NCI-H82 treated with DMSO at 0.1 percent for 48 hours (cell line): Measurements from ENCODE around the gene GLS.
A peak's percentile ranks its signal among the peaks of the same experiment; 100 is the strongest.
"Not testable (repeated sequence)": the region's sequence is repeated elsewhere in the genome, so short reads cannot be mapped to it uniquely, and the experiment has no call there.

Experiments used
- DNase-seq: peaks from one replicate; lab custom pipeline; 2025; ENCODE audit not compliant: unreplicated experiment; lab: John Stamatoyannopoulos, UW

GLS gene

DNA sequence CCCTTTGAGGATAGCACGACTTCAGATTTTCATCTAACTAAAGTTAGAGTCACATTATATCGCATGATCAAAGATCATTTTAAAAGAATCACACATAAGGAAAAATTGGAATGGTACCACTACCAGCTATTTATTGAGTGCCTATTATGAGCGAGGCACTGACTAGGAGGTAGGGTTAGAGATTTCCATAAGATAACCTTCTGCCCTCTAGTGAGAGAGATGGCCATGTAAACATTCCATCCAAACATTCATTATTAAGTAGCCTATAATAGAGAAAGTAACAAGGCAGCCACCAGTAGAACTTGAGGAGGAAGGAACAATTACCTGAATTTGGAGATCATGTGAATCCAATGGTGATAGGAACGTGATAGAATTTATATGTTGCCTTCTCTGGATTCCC, 25.4 kb upstream of the GLS start:
- DNase-seq: no peak

DNA sequence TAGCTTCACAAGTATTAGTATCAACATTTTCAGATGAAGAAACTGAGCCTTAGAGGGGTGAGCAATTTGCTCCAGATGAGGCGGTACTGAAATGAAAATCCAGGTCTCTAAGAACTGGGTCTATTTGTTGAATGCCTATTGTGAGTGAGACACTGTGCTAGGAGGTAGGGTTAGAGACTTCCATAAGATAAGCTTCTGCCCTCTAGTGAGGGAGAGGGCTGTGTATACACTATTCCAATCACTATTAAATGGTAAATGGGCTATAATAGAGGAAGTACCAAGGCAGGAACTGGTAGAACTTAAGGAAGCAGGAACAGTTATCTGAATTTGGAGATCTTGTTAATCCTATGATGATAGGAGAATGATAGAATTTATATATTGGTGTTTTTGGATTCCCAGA, 23.6 kb upstream of the GLS start:
- DNase-seq: no peak

DNA sequence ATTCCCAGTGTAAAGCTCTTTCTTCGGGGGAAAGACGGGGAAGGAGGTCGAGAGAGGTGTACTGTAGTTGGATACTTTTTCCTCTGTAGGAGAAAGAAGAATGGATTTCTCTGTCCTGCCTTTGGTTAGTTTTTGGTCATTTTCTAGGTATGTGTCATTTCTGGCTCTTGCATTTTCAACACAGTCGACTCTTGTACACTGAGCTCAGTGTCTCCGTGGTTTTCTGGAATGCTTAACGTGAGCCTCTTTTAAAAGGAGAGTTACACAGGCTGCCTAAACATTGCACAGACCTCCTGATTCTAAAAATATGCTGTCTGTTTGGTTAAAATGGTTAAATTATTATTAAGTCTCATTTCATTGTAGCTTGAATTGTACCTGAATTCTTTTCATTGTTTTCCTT, 21.8 kb upstream of the GLS start:
- DNase-seq: no peak

DNA sequence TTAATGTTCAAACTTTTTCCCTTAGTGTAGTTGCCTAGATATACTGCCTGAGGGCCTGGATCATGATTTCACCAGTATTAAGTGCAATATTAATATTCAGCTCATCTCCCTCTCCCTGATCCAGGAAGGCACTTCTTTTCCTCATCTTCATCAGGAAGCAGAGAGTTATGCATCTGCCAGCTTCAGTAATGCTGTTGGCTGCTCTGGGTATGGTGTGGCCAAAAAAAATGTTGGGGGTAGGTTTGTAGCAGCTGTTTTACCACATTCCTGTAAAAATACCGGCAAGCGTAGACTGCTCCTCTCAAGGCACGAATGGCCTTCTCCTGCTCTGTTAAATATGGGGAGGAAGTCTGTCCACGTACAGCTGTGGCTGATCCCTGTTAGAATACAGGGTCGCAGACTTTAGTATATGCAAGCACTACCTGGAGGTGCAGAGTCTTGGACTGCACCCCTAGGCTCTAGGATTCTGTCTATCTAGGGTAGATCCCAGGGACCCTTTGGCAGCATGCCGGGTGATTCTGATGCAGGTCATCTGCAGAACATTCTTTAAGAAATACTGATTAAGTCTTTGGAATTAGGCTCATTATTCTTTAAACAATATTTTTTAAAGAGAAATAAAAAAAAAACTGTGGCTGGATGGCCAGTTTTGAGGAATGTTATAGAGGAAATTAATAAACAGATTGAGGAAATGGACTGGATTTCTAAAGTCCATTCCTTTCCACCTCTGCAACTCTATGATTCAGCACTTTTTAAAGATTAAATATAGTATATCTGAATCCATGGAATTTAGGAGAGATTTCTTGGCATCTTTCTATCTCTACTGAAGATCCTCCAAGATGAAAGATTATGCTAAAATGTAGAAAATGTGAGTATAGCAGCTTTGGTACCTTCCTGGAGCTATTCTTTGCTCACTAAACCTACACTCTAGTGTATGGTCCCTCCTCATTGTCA, 21.0 kb upstream of the GLS start:
- DNase-seq: no peak

DNA sequence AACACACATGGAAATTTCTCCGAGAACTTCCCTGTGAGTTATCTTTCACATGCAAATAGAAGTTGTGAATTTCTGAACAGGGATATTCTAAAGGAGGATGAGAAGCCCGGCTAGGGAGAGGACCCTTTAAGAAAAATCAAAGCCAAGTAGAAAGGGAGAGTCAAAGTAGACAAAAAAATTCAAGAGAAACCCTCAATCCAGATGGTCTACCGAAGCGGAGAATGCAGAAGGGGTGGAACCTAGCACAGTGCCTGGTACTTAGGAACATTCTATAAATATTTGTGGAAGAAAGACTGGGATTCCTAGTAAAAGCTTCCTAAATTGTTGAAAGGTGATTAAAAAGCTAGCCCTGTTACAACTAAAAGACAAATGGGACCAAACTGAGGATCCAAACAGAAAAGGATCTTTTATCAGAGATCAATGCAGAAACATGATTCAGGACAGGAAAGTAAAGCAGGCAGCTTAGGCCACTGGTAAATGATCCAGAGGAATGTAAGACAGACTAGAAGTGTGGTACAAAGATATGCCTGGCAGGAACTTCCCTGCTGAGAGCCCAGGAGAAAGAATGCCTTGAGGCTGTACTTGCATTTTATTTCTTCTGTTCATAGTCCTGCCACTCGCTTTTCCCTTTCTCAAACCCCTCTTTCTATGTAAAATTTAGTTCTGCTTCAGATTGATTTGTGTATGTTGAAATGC, 19.5 kb upstream of the GLS start:
- DNase-seq: no peak

DNA sequence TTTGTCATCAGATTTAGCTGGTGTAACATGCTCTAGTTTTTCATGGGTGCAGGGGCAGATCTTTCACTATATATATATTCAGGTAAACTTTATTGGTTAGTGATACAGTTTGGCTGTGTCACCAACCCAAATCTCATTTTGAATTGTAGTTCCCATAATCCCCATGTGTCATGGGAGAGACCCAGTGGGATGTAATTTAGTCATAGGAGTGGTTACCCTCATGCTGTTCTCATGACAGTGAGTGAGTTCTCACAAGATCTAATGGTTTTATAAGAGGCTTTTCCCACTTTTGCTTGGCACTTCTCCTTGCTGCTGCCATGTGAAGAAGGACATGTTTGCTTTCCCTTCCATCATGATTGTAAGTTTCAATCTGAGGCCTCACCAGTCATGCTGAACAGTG, 18.5 kb upstream of the GLS start:
- not testable (repeated sequence) for DNase-seq

DNA sequence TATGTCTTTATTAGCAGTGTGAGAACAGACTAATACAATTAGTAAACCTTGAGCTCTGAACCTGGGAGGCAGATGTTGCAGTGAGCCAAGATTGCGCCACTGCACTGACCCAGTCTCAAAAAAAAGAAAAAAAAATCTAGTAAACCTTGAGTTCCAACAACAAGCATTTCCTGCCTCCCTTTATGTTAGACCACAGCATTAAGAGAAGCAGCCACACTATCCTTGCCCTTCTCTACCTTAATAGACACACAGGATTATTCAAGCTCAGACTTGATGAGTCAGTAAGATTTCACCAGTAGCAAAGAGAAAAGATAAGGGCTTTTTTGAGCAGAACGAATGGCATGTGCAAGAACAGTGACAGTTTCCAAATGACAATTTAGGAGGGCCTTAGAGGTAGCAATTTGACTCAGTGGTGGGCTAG, 18.0 kb upstream of the GLS start:
- DNase-seq: peak; percentile 67

DNA sequence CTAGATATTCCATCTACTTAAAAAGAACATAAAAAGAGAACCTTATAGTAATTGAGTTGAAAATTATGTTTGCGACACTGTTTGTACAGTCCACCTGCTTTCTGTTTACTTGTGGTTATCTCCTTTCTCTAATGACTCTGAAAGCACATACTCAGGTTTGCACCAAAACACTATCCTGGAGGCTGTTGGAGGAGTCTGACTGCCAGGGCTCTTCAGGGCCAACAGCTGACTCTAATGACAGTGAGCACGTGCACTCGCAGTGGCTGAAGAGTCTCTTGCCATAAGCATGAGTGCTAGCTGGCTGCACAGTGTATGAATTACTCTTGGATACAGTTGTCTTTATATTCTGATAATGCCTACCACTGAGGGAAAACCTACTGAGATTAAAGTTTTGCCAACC, 16.7 kb upstream of the GLS start:
- DNase-seq: no peak

DNA sequence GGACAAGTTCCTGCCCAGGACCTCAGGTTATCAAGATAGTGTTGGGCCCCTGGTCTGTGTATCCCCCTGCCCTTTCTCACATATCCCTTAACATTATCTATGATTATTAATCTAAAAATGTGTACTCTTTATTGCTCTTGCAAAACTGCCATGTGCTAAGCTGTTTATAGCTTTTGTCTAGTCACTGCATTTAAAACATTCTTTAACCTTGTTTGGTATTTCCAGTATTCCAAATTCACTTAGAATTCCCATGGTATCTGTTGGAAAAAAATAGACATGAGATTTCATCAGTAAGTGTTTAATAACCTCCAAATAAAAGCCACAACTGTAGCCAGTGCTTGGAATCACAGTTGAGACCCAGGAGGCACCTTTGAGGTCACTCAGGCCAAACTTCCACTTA, 16.2 kb upstream of the GLS start:
- DNase-seq: no peak

DNA sequence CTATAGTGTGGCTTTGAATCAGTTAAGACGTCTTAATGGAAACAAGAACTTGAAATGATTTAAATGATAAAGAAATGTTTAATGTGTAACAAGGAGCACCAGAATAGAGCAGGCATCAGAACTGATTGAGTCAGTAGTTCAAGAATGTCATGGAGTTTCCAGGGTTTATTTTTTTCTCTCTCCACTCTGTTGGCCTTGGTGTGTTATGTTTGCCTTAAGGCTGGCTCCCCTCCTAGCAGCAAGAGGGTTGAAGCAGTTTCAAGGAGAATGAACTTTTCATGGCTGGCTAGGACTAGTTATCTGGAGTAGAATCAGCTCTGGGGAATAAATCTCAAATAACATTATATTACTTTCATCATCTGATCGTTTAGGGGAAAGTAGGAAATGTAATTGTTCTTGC, 13.4 kb upstream of the GLS start:
- DNase-seq: no peak

DNA sequence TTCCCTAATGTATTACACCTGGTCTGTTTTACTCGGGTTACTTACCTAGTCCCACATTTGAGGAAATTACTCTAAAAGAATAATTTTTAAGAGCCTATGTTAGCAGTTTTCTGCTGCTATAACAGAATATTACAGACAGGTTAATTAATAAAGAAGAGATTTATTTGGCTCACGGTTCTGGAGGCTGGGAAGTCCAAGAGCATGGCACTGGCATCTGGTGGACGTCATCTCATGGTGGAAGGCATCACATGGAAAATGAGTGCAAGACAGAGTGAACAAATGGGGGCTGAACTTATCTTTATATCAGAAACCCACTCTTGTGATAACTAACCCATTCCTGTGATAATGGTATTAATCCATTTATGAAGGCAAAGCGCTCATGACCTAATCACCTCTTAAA, 12.8 kb upstream of the GLS start:
- DNase-seq: no peak

DNA sequence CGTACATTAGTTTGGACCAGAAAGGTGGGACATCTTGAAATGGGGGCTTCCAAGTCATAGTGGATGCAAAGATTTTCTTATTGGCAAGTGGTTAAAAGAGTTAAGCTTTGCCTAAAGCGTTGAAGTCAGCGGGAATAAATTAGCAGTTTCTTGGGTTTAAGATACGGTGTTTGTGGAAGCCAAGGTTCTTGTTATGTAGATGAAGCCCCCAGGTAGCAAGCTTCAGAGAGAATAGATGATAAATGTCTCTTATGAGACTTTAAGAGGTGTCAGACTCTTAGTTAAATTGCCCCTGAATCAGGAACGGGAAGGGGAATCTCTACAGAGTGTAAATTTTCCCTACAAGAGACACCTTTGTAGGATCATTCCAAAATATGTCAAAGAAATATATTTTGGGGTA, 10.9 kb upstream of the GLS start:
- no peak for DNase-seq

DNA sequence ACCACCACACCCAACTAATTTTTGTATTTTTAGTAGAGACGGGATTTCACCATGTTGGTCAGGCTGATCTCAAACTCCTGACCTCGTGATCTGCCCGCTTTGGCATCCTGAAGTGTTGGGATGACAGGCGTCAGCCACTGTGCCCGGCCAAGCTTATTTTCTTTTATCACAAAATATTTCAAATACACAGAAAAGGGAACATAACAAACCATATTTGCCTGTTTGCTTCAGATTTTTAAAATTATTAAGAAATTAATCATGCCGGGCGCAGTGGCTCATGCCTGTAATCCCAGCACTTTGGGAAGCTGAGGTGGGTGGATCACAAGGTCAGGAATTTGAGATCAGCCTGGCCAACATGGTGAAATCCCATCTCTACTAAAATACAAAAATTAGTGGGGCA, 7.2 kb upstream of the GLS start:
- DNase-seq: not testable (repeated sequence)

DNA sequence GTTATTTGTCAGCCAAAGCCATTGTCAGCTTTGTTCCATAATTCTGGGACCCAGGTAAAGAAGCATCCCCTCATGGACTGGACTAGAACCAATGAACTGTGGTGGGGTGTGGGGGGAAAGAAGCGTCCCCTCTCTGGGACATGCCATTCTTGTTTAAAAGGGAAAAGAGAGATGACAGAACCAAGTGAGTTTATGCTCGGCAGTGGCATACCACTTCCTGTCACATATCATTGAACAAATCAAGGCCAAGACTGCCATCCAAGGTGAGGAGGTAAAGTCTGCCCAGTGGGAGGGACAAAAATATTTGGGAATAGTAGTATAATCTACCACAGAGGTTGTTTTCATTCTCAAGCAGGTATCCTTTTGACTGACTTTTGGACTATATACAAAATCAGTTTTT, 4.7 kb upstream of the GLS start:
- no peak for DNase-seq

DNA sequence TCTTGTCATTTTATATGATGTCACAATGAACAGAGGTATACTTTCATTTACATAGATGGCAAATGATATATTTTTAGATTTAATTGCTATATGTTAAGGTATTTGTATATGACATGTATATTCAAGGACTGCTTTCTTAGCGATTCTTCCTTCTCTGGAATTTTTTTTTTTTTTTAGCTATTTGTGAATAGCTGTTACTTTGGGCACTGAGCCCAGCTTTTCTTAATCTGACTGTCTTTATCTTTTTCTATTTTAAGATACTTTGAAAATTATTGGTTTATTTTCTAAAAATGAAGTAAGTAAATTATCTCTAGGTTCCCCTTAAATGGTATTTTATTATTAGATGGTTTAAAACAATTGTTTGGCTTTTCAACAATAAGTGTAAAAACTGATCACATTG, 4.0 kb upstream of the GLS start:
- no peak for DNase-seq

DNA sequence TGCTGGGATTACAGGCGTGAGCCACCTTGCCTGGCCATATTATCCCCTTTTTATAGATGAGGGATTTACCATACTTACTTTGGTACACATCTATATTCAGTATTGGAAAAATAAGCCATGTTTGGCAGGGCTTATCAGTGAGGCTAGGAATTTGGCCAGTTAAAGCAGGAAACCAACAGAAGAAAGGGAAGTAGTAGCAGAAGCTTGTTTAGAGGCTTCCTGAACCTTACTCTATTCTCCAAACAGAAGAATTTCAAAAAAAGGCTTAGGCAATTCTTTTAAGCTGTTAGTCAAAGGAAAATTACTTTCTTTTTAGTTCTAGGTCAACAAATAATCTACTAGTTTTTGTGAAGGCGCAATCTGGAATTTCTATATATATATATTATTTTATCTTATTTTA, 3.2 kb upstream of the GLS start:
- DNase-seq: no peak

DNA sequence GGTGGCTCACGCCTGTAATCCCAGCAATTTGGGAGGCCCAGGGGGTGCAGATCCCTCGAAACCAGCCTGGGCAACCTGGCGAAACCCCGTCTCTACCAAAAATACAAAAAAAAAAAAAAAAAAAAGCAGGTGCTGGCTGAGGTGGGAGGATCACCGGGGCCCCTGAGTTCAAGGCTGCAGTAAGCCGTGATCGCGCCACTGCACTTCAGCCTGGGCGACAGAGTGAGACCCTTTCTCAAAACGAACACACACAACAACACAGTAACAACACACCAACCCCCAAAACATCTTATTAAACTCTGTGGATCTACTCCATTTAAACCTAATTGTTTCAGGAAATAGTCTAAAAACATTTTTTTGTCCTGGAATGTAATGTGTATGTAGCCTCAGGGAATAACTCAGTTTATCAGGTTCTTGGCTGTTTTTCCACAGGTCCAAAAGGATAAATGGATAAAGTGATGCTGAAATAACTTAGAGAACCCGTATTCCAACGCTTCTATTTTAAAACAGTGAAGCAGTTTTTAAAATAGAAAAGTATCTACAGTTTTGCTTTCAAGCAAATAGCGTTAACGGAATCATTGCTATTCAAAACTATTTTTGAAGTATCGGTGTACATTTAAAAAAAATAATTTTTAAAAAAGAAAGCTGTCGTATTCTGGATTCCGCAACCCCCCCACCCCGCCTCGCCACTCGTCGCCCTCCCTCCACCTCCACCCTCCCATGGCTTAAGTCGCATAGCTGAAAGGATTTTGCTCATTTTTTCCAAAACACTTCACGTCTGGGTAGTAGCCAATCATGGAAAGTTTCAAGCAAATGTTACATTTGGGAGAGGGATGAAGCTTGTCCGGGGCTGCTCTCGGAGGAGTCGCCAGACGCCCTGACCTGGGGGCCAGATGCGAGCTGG, 895 bp upstream of the GLS start:
- DNase-seq: no peak

DNA sequence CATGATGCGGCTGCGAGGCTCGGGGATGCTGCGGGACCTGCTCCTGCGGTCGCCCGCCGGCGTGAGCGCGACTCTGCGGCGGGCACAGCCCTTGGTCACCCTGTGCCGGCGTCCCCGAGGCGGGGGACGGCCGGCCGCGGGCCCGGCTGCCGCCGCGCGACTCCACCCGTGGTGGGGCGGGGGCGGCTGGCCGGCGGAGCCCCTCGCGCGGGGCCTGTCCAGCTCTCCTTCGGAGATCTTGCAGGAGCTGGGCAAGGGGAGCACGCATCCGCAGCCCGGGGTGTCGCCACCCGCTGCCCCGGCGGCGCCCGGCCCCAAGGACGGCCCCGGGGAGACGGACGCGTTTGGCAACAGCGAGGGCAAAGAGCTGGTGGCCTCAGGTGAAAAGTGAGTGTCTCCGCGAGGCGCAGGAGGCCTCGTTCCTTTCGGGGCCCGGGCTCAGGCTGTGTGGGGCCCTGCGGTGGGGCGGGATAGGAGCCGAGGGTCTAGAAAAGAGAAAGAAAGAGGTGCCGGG, 520 bp downstream of the GLS start:
- DNase-seq: no peak

DNA sequence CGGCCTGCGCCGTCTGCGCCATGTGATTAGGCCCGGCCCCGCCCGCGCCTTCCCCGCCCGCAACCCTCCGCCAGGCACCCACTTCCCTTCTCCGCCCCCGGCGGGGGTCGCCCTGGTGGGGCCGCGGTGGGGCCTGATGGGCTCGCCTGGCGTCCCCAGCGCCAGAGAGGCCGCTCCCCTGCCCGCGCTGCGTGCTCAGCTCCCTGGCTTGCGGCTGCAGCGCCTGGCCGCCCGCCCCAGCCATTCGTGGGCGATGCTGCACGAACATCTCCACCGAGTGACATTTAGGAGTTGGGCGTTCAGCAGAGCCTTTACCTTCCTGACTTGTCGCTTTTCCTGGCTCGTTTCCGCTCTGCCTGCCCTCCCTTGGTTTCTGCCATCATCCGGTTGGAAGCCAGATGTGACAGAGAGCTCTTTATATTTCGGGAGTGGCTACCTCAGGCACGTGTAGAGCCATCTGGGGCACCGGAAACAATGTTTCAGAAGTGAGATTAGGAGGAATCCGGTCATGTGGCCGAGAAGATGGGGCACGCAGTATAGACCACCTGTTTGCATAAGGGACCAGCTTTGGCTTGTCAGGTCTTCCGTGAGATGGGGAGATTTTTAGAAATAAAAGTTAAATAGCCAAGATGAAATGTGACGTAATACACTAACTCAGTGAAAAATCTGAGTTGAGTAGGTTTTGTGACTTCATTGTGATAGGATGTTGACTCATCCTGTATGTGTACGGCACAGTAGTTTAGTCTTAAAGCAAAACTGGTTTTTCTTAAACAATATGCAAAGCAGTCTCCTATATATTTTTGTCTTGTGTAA, 1.2 kb downstream of the GLS start:
- DNase-seq: peak; percentile 66

DNA sequence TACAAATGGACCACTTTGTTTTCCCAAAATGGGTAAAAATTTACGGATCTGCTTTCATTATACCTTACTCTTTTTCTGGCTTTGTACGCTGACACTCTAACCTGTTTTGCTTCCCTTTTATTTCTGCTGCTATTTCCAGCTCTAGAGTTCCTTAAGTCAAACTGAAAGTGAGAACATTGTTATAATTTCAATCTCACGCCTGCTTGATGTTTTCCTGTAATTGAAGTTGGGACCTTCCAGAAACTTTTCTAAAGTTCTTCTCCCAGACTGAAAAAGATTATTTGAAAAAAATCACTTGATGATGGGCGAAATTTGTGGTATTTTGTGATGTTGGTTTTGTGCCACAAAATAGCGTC, 1.8 kb downstream of the GLS start:
- DNase-seq: no peak
